ENCODE data around the gene CYTH4.

DNA sequence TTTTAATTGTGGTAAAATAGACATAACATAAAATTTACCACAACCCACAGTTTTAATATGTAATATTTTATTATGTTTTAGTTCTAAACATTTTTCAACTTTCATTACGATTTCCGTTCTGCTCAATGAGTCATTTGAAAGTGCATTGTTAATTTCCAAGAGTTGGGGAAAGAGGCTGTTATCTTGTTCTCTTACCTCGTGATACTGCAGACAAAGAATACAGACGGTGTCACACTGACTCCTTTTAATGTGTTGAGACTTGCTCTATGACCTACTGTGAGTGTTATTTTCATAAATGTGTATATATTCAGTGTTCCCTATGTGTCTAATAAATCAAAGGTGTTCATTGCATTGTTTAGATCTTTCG, 27.5 kb upstream of the CYTH4 start:
- TF ChIP-seq, protein P1, sequence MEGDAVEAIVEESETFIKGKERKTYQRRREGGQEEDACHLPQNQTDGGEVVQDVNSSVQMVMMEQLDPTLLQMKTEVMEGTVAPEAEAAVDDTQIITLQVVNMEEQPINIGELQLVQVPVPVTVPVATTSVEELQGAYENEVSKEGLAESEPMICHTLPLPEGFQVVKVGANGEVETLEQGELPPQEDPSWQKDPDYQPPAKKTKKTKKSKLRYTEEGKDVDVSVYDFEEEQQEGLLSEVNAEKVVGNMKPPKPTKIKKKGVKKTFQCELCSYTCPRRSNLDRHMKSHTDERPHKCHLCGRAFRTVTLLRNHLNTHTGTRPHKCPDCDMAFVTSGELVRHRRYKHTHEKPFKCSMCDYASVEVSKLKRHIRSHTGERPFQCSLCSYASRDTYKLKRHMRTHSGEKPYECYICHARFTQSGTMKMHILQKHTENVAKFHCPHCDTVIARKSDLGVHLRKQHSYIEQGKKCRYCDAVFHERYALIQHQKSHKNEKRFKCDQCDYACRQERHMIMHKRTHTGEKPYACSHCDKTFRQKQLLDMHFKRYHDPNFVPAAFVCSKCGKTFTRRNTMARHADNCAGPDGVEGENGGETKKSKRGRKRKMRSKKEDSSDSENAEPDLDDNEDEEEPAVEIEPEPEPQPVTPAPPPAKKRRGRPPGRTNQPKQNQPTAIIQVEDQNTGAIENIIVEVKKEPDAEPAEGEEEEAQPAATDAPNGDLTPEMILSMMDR (IDR thresholded peaks at IDR 0.05), result no peak
- TF ChIP-seq EP300 (IDR thresholded peaks at IDR 0.05), result no peak

All from ovary (tissue), 3 donors.